ENCODE measurements around the gene MAP4K1. TPM values are rescaled to one million over a fixed set of nuclear protein-coding genes. Genes with fewer than 3 reads are reported as not detected.
A peak's percentile ranks its signal among the peaks of the same experiment; 100 is the strongest.

MAP4K1 gene
- total RNA-seq, 2 donors from 2014 or later = 12.3 to 17.8 TPM

DNA sequence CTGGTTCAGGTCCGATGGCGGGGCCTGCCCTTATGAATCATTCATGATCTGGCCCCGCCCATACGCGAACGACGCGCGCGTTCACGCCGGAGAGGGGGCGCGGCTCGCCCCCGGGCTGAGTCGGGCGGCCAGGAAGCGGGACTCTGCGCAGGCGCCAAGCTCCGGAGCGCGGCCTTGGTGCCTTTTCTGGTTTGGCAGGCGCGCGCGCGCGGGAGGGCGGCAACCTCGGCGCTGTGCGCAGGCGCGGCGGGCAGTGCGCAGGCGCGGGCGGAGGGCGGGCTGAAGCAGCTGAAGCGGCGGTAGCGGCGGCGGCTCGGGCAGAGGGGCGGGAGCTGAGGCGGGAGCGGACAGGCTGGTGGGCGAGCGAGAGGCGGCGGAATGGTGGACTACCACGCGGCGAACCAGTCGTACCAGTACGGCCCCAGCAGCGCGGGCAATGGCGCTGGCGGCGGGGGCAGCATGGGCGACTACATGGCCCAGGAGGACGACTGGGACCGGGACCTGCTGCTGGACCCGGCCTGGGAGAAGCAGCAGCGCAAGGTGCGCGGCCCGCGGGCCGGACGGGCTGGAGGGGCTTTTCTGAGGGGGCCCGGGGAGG, 29.7 kb upstream of the MAP4K1 start, which contains the start of gene ACTN4:
TSS of gene ACTN4 (plus strand) at position 282 of the 598 bp plus-strand sequence. CDS start at position 379, 97 bp downstream.
- no peaks in the 10 kb centered on the region for H3K27me3 Mint-ChIP-seq (ENCODE audit: insufficient read depth)
- Histone ChIP-seq H3K9ac (ENCODE audit: extremely low read depth, low read length, poor library complexity, severe bottlenecking) (peak within 1 kb of the TSS; percentile 71), H3K36me3 (ENCODE audit: control insufficient read depth, insufficient read depth, low read length) (peaks cover 7% of the 10 kb centered on the region), H3K27ac (ENCODE audit: low read depth, low read length) (peak within 1 kb of the TSS; percentile 52), H3K4me3 (ENCODE audit: low read length) (peak within 1 kb of the TSS; percentile 99), H3K27me3 (ENCODE audit: control insufficient read depth, insufficient read depth, low read length, poor library complexity, severe bottlenecking) (no peaks in the 10 kb centered on the region), H3K9me3 (ENCODE audit: control insufficient read depth, low read length) (no peaks in the 10 kb centered on the region), H3K4me1 (ENCODE audit: control insufficient read depth, insufficient read depth, low read length) (peaks cover 10% of the 10 kb centered on the region)
- TF ChIP-seq, protein P1, sequence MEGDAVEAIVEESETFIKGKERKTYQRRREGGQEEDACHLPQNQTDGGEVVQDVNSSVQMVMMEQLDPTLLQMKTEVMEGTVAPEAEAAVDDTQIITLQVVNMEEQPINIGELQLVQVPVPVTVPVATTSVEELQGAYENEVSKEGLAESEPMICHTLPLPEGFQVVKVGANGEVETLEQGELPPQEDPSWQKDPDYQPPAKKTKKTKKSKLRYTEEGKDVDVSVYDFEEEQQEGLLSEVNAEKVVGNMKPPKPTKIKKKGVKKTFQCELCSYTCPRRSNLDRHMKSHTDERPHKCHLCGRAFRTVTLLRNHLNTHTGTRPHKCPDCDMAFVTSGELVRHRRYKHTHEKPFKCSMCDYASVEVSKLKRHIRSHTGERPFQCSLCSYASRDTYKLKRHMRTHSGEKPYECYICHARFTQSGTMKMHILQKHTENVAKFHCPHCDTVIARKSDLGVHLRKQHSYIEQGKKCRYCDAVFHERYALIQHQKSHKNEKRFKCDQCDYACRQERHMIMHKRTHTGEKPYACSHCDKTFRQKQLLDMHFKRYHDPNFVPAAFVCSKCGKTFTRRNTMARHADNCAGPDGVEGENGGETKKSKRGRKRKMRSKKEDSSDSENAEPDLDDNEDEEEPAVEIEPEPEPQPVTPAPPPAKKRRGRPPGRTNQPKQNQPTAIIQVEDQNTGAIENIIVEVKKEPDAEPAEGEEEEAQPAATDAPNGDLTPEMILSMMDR (conservative IDR thresholded peaks at IDR 0.05) = no peak
- 0% methylated on average over 29 to 77 of the region's 77 CpGs for WGBS, 2 experiments (ENCODE audit: insufficient coverage in 1 of 2, insufficient read length in 1 of 2)
- no peaks in the 10 kb centered on the region for H3K9me3 Mint-ChIP-seq
- peak within 1 kb of the TSS; percentile 100 for H3K4me3 Mint-ChIP-seq
- H3K27ac Mint-ChIP-seq = peak within 1 kb of the TSS; percentile 90
- no peaks in the 10 kb centered on the region for H3K36me3 Mint-ChIP-seq (ENCODE audit: low read depth)
- peak; percentile 100 for DNase-seq
- H3K4me1 Mint-ChIP-seq = peaks cover 35% of the 10 kb centered on the region

DNA sequence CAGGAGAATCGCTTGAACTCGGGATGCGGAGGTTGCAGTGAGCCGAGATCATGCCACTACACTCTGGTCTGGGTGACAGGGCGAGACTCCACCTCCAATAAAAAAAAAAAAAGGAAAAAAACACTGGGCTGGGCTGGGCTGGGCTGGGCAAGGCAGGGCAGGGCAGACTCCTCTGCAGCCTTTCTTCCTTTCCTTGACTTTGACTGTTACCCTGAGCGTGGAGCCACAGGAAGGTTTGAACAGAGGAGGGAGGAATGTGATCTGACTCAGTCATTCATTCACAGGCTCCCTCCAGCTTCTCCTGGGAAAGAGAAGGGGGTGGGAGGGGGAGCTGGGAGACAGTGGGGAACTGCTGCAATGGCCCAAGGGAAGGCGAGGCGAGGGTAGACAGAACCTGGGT, 27.0 kb upstream of the MAP4K1 start:
- no peak overlapping the region for H3K27ac ChIP-seq (ENCODE audit: low read depth, low read length)
- no peaks in the 10 kb centered on the region for H3K9me3 ChIP-seq (ENCODE audit: control insufficient read depth, low read length)
- no peaks in the 10 kb centered on the region for H3K27me3 Mint-ChIP-seq (ENCODE audit: insufficient read depth)
- no peak overlapping the region for H3K4me3 Mint-ChIP-seq
- WGBS, 2 experiments (ENCODE audit: insufficient coverage in 1 of 2, insufficient read length in 1 of 2) = 93 to 100% methylated on average over 4 to 7 of the region's 8 CpGs
- H3K27me3 ChIP-seq (ENCODE audit: control insufficient read depth, insufficient read depth, low read length, poor library complexity, severe bottlenecking) = no peaks in the 10 kb centered on the region
- no peak overlapping the region for H3K4me3 ChIP-seq (ENCODE audit: low read length)
- H3K36me3 Mint-ChIP-seq (ENCODE audit: low read depth) = peaks cover 2% of the 10 kb centered on the region
- H3K4me1 ChIP-seq (ENCODE audit: control insufficient read depth, insufficient read depth, low read length) = no peaks in the 10 kb centered on the region
- H3K36me3 ChIP-seq (ENCODE audit: control insufficient read depth, insufficient read depth, low read length) = no peaks in the 10 kb centered on the region
- H3K9ac ChIP-seq (ENCODE audit: extremely low read depth, low read length, poor library complexity, severe bottlenecking) = no peak overlapping the region
- H3K9me3 Mint-ChIP-seq = no peaks in the 10 kb centered on the region
- DNase-seq = peak; percentile 70
- peak overlapping the region; percentile 2 for H3K27ac Mint-ChIP-seq
- H3K4me1 Mint-ChIP-seq = peaks cover 11% of the 10 kb centered on the region
- TF ChIP-seq, protein P1 (conservative IDR thresholded peaks at IDR 0.05) = no peak

DNA sequence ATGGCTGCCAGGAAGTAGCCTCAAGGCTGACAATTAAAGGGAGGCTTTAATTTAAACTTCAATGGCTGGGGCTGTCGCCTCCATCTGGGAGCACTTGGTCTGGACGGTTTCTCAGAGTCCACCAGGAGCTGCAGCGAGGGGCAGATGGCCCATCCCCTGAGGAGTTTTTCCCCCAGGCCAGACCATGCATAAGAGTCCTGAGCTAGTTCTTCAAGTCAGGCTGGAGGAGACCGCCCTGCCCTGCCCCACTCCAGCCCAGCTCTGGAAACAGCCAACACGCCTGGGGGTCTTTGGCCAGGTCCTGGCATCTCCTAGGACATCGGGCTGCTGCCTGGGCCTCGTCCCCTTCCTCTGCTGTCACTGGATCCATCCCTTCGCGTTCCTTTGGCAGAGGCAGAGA, 24.4 kb upstream of the MAP4K1 start:
- peak; percentile 56 for DNase-seq
- peaks cover 6% of the 10 kb centered on the region for H3K36me3 Mint-ChIP-seq (ENCODE audit: low read depth)
- H3K27me3 Mint-ChIP-seq (ENCODE audit: insufficient read depth) = no peaks in the 10 kb centered on the region
- H3K9ac ChIP-seq (ENCODE audit: extremely low read depth, low read length, poor library complexity, severe bottlenecking) = no peak overlapping the region
- peaks cover 3% of the 10 kb centered on the region for H3K4me1 Mint-ChIP-seq
- H3K9me3 Mint-ChIP-seq = no peaks in the 10 kb centered on the region
- peak overlapping the region; percentile 61 for H3K27ac ChIP-seq (ENCODE audit: low read depth, low read length)
- H3K27me3 ChIP-seq (ENCODE audit: control insufficient read depth, insufficient read depth, low read length, poor library complexity, severe bottlenecking) = no peaks in the 10 kb centered on the region
- peaks cover 2% of the 10 kb centered on the region for H3K36me3 ChIP-seq (ENCODE audit: control insufficient read depth, insufficient read depth, low read length)
- H3K27ac Mint-ChIP-seq = no peak overlapping the region
- no peaks in the 10 kb centered on the region for H3K9me3 ChIP-seq (ENCODE audit: control insufficient read depth, low read length)
- H3K4me3 ChIP-seq (ENCODE audit: low read length) = no peak overlapping the region
- 90 to 93% methylated on average over 7 to 9 of the region's 9 CpGs for WGBS, 2 experiments (ENCODE audit: insufficient coverage in 1 of 2, insufficient read length in 1 of 2)
- H3K4me1 ChIP-seq (ENCODE audit: control insufficient read depth, insufficient read depth, low read length) = no peaks in the 10 kb centered on the region
- TF ChIP-seq, protein P1 (conservative IDR thresholded peaks at IDR 0.05) = no peak
- H3K4me3 Mint-ChIP-seq = no peak overlapping the region
